Calu3 (cell line): ENCODE data around the gene PGM1. TPM values are rescaled to one million over a fixed set of nuclear protein-coding genes. Genes with fewer than 3 reads are reported as not detected.
A peak's percentile ranks its signal among the peaks of the same experiment; 100 is the strongest.

ENCODE experiments used
- BruUV-seq: library from RNA; stranded (reverse); fragments of 400-500 nt; replicated peaks from 2 replicates; lab custom pipeline; 2021; lab: Mats Ljungman, UMichigan
- CTCF ChIA-PET: fragments of 300-600 bp; sonication (Branson Sonifier 250); formaldehyde crosslinking; loops from one replicate; lab custom pipeline; 2022; ENCODE audit warnings: antibody characterized with exemption; lab: Charles Lee
- DNase-seq: peaks from one replicate; pipeline ENCODE4 v3.0.0; 2022
- H3K27ac Mint-ChIP-seq: one replicate; pipeline ENCODE4 v1.8.0; 2022; ENCODE audit warnings: mixed read lengths; ENCODE audit not compliant: unreplicated experiment
- H3K27me3 Mint-ChIP-seq: one replicate; pipeline ENCODE4 v1.8.0; 2022; ENCODE audit warnings: mixed read lengths; ENCODE audit not compliant: unreplicated experiment
- H3K36me3 Mint-ChIP-seq: one replicate; pipeline ENCODE4 v1.8.0; 2022; ENCODE audit warnings: mild to moderate bottlenecking, moderate library complexity, mixed read lengths; ENCODE audit not compliant: insufficient read depth, unreplicated experiment
- H3K4me1 Mint-ChIP-seq: one replicate; pipeline ENCODE4 v1.8.0; 2022; ENCODE audit warnings: mild to moderate bottlenecking, low read depth, mixed read lengths; ENCODE audit not compliant: unreplicated experiment
- H3K4me3 Mint-ChIP-seq: one replicate; pipeline ENCODE4 v1.8.0; 2022; ENCODE audit warnings: mild to moderate bottlenecking, low read depth, moderate library complexity, mixed read lengths; ENCODE audit not compliant: unreplicated experiment
- H3K9me3 Mint-ChIP-seq: one replicate; pipeline ENCODE4 v1.8.0; 2022; ENCODE audit warnings: low read depth, mixed read lengths; ENCODE audit not compliant: unreplicated experiment
- intact Hi-C: fragments of 100-400 bp; cut with micrococcal nuclease; formaldehyde crosslinking; loops from one replicate; pipeline ENCODE4 v1.10.0; 2022; ENCODE audit not compliant: unreplicated experiment
- total RNA-seq: library from RNA; stranded (reverse); gene quantifications from 2 replicates; pipeline ENCODE4 v1.2.3, GENCODE V29; 2022
- TF ChIP-seq, protein P1 (sequence below): fragments of 200-600 bp; IDR thresholded peaks from one replicate; pipeline ENCODE4 v1.8.0; 2022; ENCODE audit warnings: antibody characterized with exemption; ENCODE audit not compliant: unreplicated experiment

PGM1 gene
- total RNA-seq, 1 experiment from 2014 or later, result 52.9 TPM

DNA sequence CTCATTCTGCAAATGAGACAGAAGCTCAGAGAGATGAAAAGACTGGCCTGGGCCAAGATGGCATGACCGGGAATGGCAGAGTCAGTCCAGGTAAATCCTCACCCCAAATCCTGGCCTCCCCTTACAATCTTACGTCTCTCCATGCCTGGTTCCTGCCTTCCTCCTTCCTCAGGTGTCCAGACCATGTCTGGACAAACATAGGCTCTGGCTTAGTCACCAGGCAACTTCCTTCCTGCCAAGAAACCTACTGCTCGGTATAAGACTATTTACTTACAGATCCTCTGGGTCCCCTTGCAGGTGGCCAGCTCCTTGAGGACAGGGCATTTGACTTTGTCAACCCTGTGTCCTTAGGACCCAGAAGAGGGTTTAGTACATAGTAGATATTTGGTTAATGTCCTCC is 111.2 kb downstream of the PGM1 start:
- TF ChIP-seq, protein P1, sequence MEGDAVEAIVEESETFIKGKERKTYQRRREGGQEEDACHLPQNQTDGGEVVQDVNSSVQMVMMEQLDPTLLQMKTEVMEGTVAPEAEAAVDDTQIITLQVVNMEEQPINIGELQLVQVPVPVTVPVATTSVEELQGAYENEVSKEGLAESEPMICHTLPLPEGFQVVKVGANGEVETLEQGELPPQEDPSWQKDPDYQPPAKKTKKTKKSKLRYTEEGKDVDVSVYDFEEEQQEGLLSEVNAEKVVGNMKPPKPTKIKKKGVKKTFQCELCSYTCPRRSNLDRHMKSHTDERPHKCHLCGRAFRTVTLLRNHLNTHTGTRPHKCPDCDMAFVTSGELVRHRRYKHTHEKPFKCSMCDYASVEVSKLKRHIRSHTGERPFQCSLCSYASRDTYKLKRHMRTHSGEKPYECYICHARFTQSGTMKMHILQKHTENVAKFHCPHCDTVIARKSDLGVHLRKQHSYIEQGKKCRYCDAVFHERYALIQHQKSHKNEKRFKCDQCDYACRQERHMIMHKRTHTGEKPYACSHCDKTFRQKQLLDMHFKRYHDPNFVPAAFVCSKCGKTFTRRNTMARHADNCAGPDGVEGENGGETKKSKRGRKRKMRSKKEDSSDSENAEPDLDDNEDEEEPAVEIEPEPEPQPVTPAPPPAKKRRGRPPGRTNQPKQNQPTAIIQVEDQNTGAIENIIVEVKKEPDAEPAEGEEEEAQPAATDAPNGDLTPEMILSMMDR, result no peak
- Mint-ChIP-seq H3K4me3 (peak overlapping the region; percentile 39), H3K4me1 (peaks cover 59% of the 10 kb centered on the region), H3K9me3 (peaks cover 4% of the 10 kb centered on the region), H3K27ac (peak overlapping the region; percentile 85), H3K36me3 (no peaks in the 10 kb centered on the region), H3K27me3 (no peaks in the 10 kb centered on the region)
- intact Hi-C loops, result no loop called here
- CTCF ChIA-PET, result interaction anchor here (1.4 kb wide), 1 partner anchor 12 kb away, joined by 4 read pairs; no protein-coding TSS in a partner anchor
- peak; percentile 52 for DNase-seq
- no TSS peak for BruUV-seq

DNA sequence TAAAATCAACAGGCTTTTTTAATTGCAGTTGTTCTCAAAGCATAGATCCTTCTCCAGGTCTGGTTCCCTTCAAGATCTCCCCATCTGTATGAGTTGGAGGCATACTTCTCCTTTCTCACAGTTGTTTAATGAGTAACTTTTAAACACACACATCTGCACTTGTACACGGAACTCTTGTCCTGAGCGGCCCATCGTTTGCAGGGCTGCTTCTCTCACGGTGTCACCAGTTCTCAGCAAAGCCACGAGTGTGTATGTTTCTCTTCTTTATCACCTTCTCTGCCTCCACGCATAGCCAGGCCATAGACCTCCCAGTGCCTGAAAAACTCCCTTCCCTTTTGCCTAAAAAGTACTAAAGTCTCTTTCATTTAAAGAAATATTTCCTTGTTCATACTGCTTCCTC is 111.9 kb downstream of the PGM1 start:
- no TSS peak for BruUV-seq
- Mint-ChIP-seq H3K27ac (peak overlapping the region; percentile 85), H3K9me3 (peaks cover 4% of the 10 kb centered on the region), H3K27me3 (no peaks in the 10 kb centered on the region), H3K36me3 (no peaks in the 10 kb centered on the region), H3K4me3 (peak overlapping the region; percentile 39), H3K4me1 (peaks cover 55% of the 10 kb centered on the region)
- TF ChIP-seq, protein P1, result no peak
- DNase-seq, result peak; percentile 25
- CTCF ChIA-PET, result interaction anchor here (1.4 kb wide), 1 partner anchor 13 kb away, joined by 4 read pairs; no protein-coding TSS in a partner anchor
- intact Hi-C loops, result no loop called here

DNA sequence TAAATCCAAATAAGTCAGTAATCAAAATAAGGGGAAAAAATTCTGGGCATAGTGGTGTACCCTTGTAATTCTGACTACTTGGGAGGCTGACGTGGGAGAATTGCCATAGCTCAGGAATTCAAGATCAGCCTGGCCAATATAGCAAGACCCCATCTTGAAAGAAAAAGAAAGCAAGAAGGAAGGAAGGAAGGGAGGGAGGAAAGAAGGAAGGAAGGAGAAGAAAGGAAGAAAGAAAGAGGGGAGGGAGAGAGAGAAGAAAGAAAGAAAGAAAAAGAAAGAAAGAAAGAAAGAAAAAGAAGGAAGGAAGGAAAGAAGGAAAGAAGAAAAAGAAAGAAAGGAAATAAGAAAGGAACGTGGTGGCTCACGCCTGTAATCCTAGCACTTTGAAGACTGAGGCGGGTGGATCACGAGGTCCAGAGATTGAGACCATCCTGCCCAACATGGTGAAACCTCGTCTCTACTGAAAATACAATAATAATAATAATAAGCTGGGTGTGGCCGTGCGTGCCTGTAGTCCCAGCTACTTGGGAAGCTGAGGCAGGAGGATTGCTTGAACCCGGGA is 116.1 kb downstream of the PGM1 start:
- TF ChIP-seq, protein P1, result no peak
- Mint-ChIP-seq H3K4me3 (no peak overlapping the region), H3K4me1 (peaks cover 27% of the 10 kb centered on the region), H3K9me3 (no peaks in the 10 kb centered on the region), H3K36me3 (no peaks in the 10 kb centered on the region), H3K27ac (no peak overlapping the region), H3K27me3 (no peaks in the 10 kb centered on the region)
- BruUV-seq, result no TSS peak
- CTCF ChIA-PET, result interaction anchor here (0.6 kb wide), 1 partner anchor 87 kb away, joined by 7 read pairs; no protein-coding TSS in a partner anchor
- intact Hi-C loops, result no loop called here
- DNase-seq, result no peak

Other genes starting within 250 kb of the PGM1 start
- 20.8 and 24.0 TPM in 2 replicates for gene ALG6, start 225.8 kb upstream of the PGM1 start, total RNA-seq
- 42.1 and 52.1 TPM in 2 replicates for gene ITGB3BP, start 70.2 kb upstream of the PGM1 start, total RNA-seq
- gene EFCAB7, start 69.9 kb upstream of the PGM1 start, total RNA-seq, result 6.7 and 9.6 TPM in 2 replicates
- 24.5 and 33.8 TPM in 2 replicates for gene ROR1, start 180.6 kb downstream of the PGM1 start, total RNA-seq